ENCODE measurements around the gene GFOD1.

GRCh38 chr6:13328875-13329183 is 158.6 kb downstream of the GFOD1 start:
- TF ChIP-seq CTCF (IDR thresholded peaks at IDR 0.05) (no peak), POLR2A (IDR thresholded peaks at IDR 0.05) (no peak)
